Lower leg skin (tissue), 4 donors: ENCODE results near the gene KDELR3. TPM values are rescaled to one million over a fixed set of nuclear protein-coding genes. Genes with fewer than 3 reads are reported as not detected.

Experiments used
- DNase-seq, 2 donors: peaks; one replicate each; pipeline ENCODE4 v3.0.0-alpha.2; 2019; ENCODE audit warnings: low spot score in 2 of 2
- H3K4me3 ChIP-seq: fragments of 200-600 bp; sonication (generic); 2 replicates; pipeline ENCODE4 v1.5.1; 2017; ENCODE audit warnings: mild to moderate bottlenecking, low read depth; ENCODE audit not compliant: poor library complexity, severe bottlenecking
- POLR2A ChIP-seq, 2 donors: fragments of 450-650 bp; IDR thresholded peaks; one replicate each; pipeline ENCODE4 v1.6.1; 2016 to 2017; ENCODE audit warnings: antibody characterized with exemption in 2 of 2, mild to moderate bottlenecking in 1 of 2, moderate library complexity in 1 of 2
- WGBS, 2 donors: methylation state at CpG; one replicate each; pipeline ENCODE4 v1.1.5; 2018; 5-methylcytosine and 5-hydroxymethylcytosine counted together
- intact Hi-C: fragments of 100-400 bp; cut with DNase I; formaldehyde crosslinking; loops from one replicate; pipeline ENCODE4 v1.15.0; 2023; ENCODE audit warnings: low total_unique reads
- total RNA-seq, 4 donors: library from RNA; depleted of rRNA; stranded (reverse); fragments of >200 nt; gene quantifications; one replicate each; pipeline ENCODE4 v1.1.0, GENCODE V29; 2016
- TF ChIP-seq, protein P1 (sequence below), 3 donors: fragments of 450-650 bp; IDR thresholded peaks; one replicate each; pipeline ENCODE4 v1.5.1; 2016; ENCODE audit warnings: antibody characterized with exemption in 3 of 3, mild to moderate bottlenecking in 3 of 3, moderate library complexity in 2 of 3

KDELR3 gene
- total RNA-seq, 4 donors from 2014 or later = 0.80 to 5.1 (median 1.3) TPM

DNA sequence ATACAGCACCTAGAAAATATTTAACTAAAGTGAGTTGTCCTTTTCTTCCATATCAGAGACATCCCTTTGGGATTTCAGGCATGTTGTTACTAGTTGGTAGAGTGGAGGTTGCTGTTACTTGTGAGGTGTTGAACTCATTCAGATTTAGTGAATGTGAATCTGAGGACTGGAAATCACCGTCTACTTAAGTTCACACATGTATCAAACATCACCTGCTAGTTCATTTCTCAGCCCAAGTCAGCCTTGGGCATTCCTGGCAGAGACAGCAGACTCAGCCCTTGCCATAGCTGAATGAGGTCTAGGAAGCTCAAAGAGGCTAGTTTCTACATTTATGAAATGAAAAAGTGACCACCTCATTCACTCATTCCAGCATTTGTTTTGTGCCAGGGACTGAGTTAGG is 9.7 kb downstream of the KDELR3 start:
- WGBS, 2 donors = 52 to 71% methylated on average over 1 of the region's 1 CpG
- H3K4me3 ChIP-seq = no peak overlapping the region
- intact Hi-C loops = no loop called here
- no peak for DNase-seq
- TF ChIP-seq, protein P1, sequence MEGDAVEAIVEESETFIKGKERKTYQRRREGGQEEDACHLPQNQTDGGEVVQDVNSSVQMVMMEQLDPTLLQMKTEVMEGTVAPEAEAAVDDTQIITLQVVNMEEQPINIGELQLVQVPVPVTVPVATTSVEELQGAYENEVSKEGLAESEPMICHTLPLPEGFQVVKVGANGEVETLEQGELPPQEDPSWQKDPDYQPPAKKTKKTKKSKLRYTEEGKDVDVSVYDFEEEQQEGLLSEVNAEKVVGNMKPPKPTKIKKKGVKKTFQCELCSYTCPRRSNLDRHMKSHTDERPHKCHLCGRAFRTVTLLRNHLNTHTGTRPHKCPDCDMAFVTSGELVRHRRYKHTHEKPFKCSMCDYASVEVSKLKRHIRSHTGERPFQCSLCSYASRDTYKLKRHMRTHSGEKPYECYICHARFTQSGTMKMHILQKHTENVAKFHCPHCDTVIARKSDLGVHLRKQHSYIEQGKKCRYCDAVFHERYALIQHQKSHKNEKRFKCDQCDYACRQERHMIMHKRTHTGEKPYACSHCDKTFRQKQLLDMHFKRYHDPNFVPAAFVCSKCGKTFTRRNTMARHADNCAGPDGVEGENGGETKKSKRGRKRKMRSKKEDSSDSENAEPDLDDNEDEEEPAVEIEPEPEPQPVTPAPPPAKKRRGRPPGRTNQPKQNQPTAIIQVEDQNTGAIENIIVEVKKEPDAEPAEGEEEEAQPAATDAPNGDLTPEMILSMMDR (IDR thresholded peaks at IDR 0.05) = no peak
- no peak for TF ChIP-seq POLR2A (IDR thresholded peaks at IDR 0.05)

DNA sequence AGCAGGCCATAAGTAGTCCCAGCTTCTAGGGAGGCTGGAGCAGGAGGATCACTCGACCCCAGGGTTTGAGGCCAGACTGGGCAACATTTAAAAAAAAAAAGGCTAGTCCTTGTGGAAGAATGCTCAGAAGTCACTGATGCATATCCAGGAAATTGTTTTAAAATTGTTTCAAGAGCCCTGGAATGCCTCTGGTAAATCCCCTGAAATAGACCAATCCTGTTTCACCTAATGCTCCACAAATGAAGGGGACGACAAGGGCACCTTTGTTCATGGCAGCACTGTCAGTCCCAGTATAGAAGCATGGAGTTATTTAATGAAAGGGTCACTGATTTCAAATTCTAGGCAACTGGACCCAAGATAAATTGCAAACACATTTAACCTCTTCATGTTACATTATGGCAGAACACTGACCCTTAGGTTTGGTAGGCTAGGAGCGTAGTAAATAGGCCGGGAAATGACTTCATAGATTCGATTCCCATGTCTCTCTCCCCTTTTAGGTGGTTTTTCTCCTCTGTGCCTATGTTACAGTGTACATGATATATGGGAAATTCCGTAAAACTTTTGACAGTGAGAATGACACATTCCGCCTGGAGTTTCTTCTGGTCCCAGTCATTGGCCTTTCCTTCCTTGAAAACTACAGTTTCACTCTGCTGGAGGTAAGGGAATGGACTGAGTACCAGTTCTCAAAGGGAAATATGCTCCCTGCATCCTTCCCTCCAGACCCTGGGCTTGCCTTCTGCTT is 11.4 kb downstream of the KDELR3 start:
- TF ChIP-seq, protein P1 (IDR thresholded peaks at IDR 0.05) = no peak
- no peak for TF ChIP-seq POLR2A (IDR thresholded peaks at IDR 0.05)
- WGBS, 2 donors = 75 to 78% methylated on average over 7 of the region's 7 CpGs
- no peak overlapping the region for H3K4me3 ChIP-seq
- intact Hi-C loops = no loop called here
- DNase-seq = no peak

DNA sequence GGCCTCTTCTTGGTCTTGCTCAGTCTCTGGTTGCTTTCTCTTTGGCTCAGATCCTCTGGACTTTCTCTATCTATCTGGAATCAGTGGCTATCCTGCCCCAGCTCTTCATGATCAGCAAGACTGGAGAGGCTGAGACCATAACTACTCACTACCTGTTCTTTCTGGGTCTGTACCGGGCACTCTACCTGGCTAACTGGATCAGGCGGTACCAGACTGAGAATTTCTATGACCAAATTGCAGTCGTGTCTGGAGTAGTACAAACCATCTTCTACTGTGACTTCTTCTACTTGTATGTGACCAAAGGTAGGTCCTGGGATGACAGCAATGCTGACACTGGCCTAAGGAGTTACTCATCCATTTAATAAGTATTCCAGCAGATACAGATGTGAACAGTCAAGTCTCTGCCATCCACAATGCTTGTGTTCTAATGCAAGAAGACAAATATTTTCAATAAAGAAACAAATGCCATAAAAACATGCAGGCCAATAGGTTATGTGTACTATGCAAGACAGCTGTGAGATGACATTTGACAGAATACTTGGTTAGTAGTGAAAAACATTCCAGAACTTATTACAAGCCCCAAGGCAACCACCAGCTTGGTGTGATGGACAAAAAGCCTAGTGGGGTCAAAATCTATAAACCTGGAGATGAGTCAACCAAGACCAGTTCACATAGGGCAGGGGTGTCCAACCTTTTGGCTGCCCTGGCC is 13.4 kb downstream of the KDELR3 start:
- intact Hi-C loops = no loop called here
- DNase-seq = no peak
- WGBS, 2 donors = 93% methylated on average over 3 of the region's 3 CpGs
- no peak for TF ChIP-seq POLR2A (IDR thresholded peaks at IDR 0.05)
- TF ChIP-seq, protein P1 (IDR thresholded peaks at IDR 0.05) = no peak
- no peak overlapping the region for H3K4me3 ChIP-seq

DNA sequence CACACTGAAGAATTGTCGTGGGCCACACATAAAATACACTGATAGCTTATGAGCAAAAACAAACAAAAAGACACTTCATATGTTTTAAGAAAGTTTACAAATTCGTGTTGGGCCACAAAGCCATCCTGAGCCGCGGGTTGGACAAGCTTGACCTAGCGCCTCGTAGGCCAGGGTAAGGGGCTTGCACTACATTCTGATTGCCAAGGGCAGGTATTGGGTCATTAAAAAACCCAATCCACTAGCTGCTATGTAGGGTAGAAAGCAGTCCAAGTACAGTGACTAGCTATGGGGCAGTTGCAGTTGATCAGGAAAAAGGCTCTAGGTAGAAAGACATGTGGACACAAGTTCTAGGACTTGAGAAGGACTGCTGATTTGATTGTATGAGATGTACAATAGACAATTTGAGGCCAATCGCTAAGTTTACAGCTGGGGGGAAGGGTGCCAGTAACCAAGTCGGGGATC is 14.0 kb downstream of the KDELR3 start:
- no peak for DNase-seq
- 87 to 90% methylated on average over 8 of the region's 8 CpGs for WGBS, 2 donors
- no peak for TF ChIP-seq POLR2A (IDR thresholded peaks at IDR 0.05)
- TF ChIP-seq, protein P1 (IDR thresholded peaks at IDR 0.05) = no peak
- intact Hi-C loops = no loop called here
- H3K4me3 ChIP-seq = no peak overlapping the region

DNA sequence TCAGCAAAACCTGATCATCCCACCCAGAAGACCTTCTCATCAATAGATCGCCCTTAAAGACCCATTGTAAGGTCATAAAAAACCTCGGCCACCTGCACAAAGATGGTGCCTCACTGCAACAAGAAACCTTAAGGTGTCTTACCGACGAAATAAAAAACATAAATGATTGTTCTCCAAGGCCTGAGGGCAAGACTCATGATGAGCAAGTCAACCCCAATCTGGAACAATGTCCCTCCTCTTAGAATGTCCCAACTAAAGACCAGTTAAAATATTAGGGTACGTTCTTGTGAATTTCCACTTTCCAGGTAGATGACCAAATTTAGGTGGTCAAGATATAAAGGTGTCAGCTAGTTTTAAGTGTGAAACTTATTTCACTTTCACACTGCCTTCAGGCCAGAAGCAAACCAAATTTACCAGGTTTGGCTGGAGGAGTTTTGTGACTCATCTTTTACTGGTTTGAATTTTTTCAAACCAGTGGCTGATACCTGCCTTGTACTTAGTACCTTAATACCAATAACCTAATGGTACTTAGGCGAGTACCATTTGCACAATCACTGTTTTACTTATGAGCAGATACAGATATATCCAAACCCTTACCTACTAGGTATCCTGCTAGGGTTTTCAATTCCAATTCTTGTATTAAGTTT is 14.9 kb downstream of the KDELR3 start:
- 87% methylated on average over 6 of the region's 6 CpGs for WGBS, 2 donors
- no peak for DNase-seq
- no peak overlapping the region for H3K4me3 ChIP-seq
- TF ChIP-seq, protein P1 (IDR thresholded peaks at IDR 0.05) = no peak
- TF ChIP-seq POLR2A (IDR thresholded peaks at IDR 0.05) = no peak
- intact Hi-C loops = no loop called here
